DND-41 (cell line): ENCODE measurements around the gene RPUSD4.

Experiments
- ATAC-seq: fragments of 200-7000 bp; cut with Tn5 transposase; 3 replicates; pipeline ENCODE4 v1.9.1; 2021; ENCODE audit warnings: low read depth; ENCODE audit not compliant: insufficient read depth
- DNase-seq: peaks from one replicate; pipeline ENCODE4 v3.0.0-alpha.2; 2020
- H2AFZ ChIP-seq: 2 replicates; pipeline ENCODE4 v1.6.0; 2012; ENCODE audit warnings: low read depth, low read length
- H3K27ac ChIP-seq: 2 replicates; pipeline ENCODE4 v1.5.1; 2012; ENCODE audit warnings: low read length, inconsistent platforms
- H3K27me3 ChIP-seq: fragments of 200-600 bp; sonication (generic); 2 replicates; pipeline ENCODE4 v1.6.0; 2012; ENCODE audit warnings: low read length, mild to moderate bottlenecking, inconsistent platforms; ENCODE audit not compliant: insufficient read depth, poor library complexity
- H3K36me3 ChIP-seq: 2 replicates; pipeline ENCODE4 v1.5.1; 2012; ENCODE audit warnings: low read length, inconsistent platforms; ENCODE audit not compliant: insufficient read depth
- H3K4me1 ChIP-seq: 2 replicates; pipeline ENCODE4 v1.5.1; 2012; ENCODE audit warnings: mild to moderate bottlenecking, low read length; ENCODE audit not compliant: insufficient read depth
- H3K4me2 ChIP-seq: 2 replicates; pipeline ENCODE4 v1.6.0; 2012; ENCODE audit warnings: mild to moderate bottlenecking, moderate library complexity, low read length, inconsistent platforms; ENCODE audit not compliant: insufficient read depth
- H3K4me3 ChIP-seq, 2 experiments: fragments of 200-600 bp in 1 of 2; shearing (Covaris generic) in 1 of 2; 2 replicates each; pipeline ENCODE4 v1.5.1; 2012 to 2016; ENCODE audit warnings: inconsistent platforms in 2 of 2, low read length in 2 of 2, mild to moderate bottlenecking in 2 of 2, low read depth in 1 of 2, moderate library complexity in 1 of 2
- H3K79me2 ChIP-seq: 2 replicates; pipeline ENCODE4 v1.6.0; 2012; ENCODE audit warnings: low read length, inconsistent platforms; ENCODE audit not compliant: insufficient read depth
- H3K9ac ChIP-seq: 2 replicates; pipeline ENCODE4 v1.6.0; 2012; ENCODE audit warnings: low read depth, mild to moderate bottlenecking, inconsistent platforms, low read length, moderate library complexity
- H3K9me3 ChIP-seq: 2 replicates; pipeline ENCODE4 v1.5.1; 2012; ENCODE audit warnings: low read length, moderate library complexity, mild to moderate bottlenecking, inconsistent platforms; ENCODE audit not compliant: insufficient read depth, severe bottlenecking
- H4K20me1 ChIP-seq: 2 replicates; pipeline ENCODE4 v1.6.0; 2012; ENCODE audit warnings: low read length; ENCODE audit not compliant: insufficient read depth
- CTCF ChIP-seq: IDR thresholded peaks from 2 replicates; pipeline ENCODE4 v1.5.1; 2012; ENCODE audit warnings: borderline replicate concordance, low read length, moderate library complexity, mild to moderate bottlenecking; ENCODE audit not compliant: poor library complexity, severe bottlenecking; ENCODE audit errors: extremely low read depth
- EZH2 ChIP-seq: IDR thresholded peaks from 3 replicates; pipeline ENCODE4 v1.6.1; 2012; ENCODE audit warnings: borderline replicate concordance, low read depth, mild to moderate bottlenecking, moderate library complexity, low read length, inconsistent platforms; ENCODE audit not compliant: severe bottlenecking

RPUSD4 gene

GRCh38 chr11:126155402-126156187, 55.9 kb downstream of the RPUSD4 start:
- DNase-seq, result no peak
- Histone ChIP-seq H3K27ac (no peak overlapping the region), H3K9ac (no peak overlapping the region), H3K4me2 (no peak overlapping the region), H3K9me3 (no peaks in the 10 kb centered on the region), H3K4me3 (no peak overlapping the region), H3K27me3 (no peaks in the 10 kb centered on the region), H2AFZ (no peak overlapping the region), H3K4me1 (peaks cover 1% of the 10 kb centered on the region), H3K79me2 (no peaks in the 10 kb centered on the region), H3K36me3 (no peaks in the 10 kb centered on the region), H4K20me1 (no peaks in the 10 kb centered on the region)
- TF ChIP-seq EZH2, result no peak
- TF ChIP-seq CTCF, result no peak
- no peak for ATAC-seq

GRCh38 chr11:126154691-126155090, 56.8 kb downstream of the RPUSD4 start:
- Histone ChIP-seq H3K4me2 (no peak overlapping the region), H3K27me3 (no peaks in the 10 kb centered on the region), H4K20me1 (no peaks in the 10 kb centered on the region), H3K36me3 (no peaks in the 10 kb centered on the region), H3K27ac (no peak overlapping the region), H3K4me1 (peaks cover 11% of the 10 kb centered on the region), H3K9me3 (no peaks in the 10 kb centered on the region), H3K4me3 (no peak overlapping the region), H3K9ac (no peak overlapping the region), H3K79me2 (no peaks in the 10 kb centered on the region), H2AFZ (no peak overlapping the region)
- TF ChIP-seq EZH2 (no peak), CTCF (no peak)
- DNase-seq (no peak), ATAC-seq (no peak)

GRCh38 chr11:126153972-126154371, 57.5 kb downstream of the RPUSD4 start:
- ATAC-seq (no peak), DNase-seq (no peak)
- no peak overlapping the region for H3K27ac ChIP-seq
- no peaks in the 10 kb centered on the region for H3K36me3 ChIP-seq
- no peak overlapping the region for H3K9ac ChIP-seq
- no peaks in the 10 kb centered on the region for H3K79me2 ChIP-seq
- TF ChIP-seq CTCF, result no peak
- no peak for TF ChIP-seq EZH2
- no peaks in the 10 kb centered on the region for H3K9me3 ChIP-seq
- no peaks in the 10 kb centered on the region for H4K20me1 ChIP-seq
- H2AFZ ChIP-seq, result no peak overlapping the region
- no peak overlapping the region for H3K4me3 ChIP-seq
- H3K27me3 ChIP-seq, result no peaks in the 10 kb centered on the region
- H3K4me2 ChIP-seq, result no peak overlapping the region
- H3K4me1 ChIP-seq, result peaks cover 18% of the 10 kb centered on the region

GRCh38 chr11:126153006-126153405, 58.4 kb downstream of the RPUSD4 start:
- Histone ChIP-seq H3K36me3 (no peaks in the 10 kb centered on the region), H3K27me3 (no peaks in the 10 kb centered on the region), H3K9me3 (no peaks in the 10 kb centered on the region), H2AFZ (no peak overlapping the region), H3K4me3 (no peak overlapping the region), H3K9ac (no peak overlapping the region), H3K4me1 (peaks cover 26% of the 10 kb centered on the region), H3K4me2 (no peak overlapping the region), H4K20me1 (no peaks in the 10 kb centered on the region), H3K79me2 (no peaks in the 10 kb centered on the region), H3K27ac (no peak overlapping the region)
- no peak for ATAC-seq
- DNase-seq, result no peak
- TF ChIP-seq CTCF (no peak), EZH2 (no peak)
